ENCODE data around the gene STOML1.

Gene STOML1

GRCh38 chr15:73959012-73959581, 33.0 kb downstream of the STOML1 start:
- DNase-seq = no peak

DNA sequence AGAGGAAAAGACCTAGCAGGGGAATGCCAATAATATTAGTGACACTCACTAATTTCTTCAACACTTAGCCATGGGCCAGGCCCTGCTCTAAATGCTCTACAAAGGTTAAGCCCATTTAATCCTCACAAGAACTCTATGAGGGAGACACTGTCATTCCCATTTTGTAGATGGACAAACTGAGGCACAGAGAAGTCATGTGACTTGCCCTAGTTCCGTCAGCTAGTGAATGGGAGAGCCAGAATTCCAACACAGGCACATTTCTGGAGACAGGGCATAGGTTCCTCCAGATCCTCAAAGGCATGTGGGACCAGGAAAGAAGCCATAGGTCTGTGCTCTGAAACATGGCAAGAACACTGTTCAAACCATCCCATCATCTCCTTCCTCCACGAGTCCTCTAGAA, 34.3 kb downstream of the STOML1 start:
- DNase-seq = no peak

DNA sequence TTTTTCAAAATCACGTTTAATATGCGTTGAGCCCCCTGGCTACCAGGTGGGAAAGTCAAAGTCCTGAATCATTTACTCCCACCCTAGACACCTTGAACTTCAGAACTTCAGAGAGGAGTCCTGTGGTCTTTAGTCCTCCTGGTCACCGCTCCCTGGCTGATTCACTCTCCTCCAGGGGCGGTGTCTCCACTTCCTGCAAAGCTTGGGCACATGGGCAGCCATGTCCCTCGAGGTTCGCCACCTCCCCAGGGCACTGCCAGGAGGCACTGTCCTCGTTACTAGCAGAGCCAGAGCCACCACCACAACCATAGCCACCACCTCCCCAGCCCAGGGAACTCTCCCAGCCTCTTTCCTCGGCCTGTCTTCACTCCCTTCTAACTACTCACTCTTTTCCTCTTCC, 34.8 kb downstream of the STOML1 start:
- DNase-seq = no peak

DNA sequence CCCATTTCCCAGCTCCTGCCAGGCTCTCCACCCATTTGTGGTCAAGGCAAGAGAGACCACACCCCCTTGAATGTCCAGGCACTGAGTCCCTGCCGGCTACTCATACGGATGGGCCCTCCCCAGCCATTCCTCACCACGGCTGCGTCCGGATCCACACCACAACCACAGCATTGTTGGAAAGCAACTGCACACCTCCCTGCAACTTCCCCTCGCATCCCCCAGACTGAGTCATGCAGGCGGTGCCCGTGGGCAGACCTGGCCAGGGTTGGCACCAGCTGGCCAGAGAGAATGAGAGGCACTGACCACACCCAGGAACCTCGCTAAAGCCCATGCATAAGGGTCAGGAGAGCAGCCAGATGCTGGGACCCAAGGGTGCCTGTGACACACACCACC, 35.4 kb downstream of the STOML1 start:
- no peak for DNase-seq

DNA sequence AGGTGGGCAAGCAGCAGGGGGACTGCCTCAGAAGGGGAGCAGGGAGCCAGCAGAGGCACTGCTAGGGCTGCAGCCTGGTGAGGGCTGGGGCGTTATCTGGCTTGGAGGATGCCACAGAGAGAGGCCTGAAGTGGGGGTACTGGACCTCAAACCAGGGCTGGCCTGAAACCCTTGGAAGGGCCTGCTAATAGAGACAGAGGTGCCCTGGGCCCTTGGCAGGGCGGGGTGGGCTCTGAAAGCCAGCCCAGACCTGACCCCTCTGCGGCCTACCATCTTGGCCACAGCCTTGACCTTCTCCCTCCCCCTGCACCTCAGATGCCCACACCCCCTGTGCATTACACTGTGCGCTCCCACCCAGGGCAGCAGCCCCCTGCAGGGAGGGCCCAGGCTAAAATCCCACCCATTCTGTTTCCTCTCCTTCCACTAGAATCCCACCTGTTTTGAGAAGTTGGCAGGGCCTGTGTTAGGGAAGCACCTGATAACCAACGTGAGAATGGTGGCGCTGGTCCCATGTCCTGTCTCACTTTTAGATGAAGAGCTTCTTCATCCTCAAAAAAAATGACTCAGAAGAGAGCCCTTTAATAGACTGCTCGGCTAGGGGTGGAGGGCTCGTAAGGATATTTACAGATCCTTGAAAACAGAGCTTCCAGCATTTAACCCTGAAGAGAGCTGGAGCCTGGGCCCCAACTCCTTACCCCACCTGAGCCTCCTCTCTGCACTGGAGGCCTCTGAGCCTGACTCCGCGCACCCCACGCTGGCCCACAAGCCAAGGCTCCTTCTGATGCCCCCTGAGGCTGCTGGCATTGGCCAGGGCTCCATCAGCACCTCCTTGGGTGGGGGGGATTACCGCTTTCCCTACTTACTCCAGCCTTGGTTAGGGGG, 36.0 kb downstream of the STOML1 start:
- no peak for DNase-seq

DNA sequence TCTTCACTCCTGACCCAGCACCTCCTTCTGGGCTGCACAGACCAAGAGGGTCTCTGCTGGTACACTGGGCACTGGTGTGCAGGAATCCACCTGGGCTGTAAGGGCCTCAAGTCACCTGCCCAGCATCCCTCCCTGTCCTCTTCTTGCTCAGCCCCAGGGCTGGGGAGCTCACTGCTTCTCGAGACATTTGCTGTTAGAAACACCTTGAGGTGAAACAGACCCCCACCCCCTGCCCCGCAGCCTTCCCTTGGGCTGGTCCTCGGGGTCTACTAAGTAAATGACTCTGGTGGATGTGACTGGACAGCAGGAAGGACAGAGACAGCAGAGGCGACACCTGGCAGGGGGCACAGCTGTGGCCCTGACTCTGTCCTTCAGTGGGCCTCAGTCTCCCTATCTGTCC, 36.8 kb downstream of the STOML1 start:
- DNase-seq = no peak

- DNase-seq = no peak
These were observed 37.6 kb downstream of the STOML1 start for GRCh38 chr15:73954188-73955145.

- no peak for DNase-seq
These were observed 39.0 kb downstream of the STOML1 start for GRCh38 chr15:73952913-73953750.

DNA sequence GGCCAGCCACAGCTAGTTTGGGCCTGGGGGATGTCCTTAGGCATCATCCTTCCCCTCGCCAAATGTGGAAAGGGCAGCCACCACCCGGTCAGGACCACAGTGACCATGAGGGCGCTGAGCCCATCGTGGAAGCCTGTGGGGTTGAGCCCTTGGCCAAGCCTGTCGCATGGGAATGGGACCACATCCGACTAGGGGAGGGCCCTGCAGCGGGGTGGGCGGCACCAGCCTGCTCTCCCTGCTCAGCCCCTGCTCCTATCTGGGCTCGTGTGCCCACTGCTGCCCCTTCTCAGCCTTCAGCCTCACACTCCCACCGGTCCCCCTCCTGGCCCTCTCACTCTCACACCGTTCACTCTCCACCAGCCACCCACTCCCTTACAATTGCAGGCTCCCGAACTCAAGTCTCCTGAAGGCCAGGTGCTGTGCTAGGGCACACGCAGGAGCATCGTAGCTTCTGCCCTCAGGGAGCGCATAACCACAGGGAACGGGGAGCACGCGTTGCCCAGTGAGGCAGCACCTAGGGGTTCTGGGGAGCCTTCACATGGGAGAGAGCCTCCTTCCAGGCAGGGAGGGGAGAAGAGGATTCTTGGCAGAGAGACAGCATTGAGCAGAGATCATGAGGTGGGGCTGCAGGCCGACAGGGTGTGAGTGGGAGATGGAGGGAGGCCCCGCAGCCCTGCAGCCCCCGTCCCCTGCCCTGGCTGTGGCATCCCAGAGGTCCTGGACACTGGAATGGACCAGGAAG, 39.8 kb downstream of the STOML1 start:
- DNase-seq = no peak

GRCh38 chr15:73951601-73952000, 40.5 kb downstream of the STOML1 start:
- DNase-seq = no peak

- DNase-seq = peak; percentile 52
These were observed 41.1 kb downstream of the STOML1 start for GRCh38 chr15:73950831-73951561.

GRCh38 chr15:73950479-73950830, 41.6 kb downstream of the STOML1 start:
- no peak for DNase-seq

DNA sequence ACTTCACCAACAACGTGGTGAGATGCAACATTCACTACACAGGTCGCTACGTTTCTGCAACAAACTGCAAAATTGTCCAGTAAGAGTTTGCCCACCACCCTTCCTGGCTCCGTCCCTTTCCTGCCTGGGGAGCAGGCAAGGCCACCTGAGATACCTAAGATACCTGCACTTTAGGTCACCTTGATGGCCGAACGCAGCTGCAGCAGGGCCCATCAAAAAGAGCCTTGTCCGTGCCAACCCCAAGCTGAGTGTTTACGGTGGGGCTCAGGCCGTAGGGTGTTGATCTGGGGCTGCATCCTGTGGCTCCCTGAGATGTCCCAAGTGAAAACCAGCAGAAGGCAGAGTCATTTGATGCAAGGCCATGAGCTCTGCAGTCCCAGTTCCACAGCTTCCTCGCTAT, 42.6 kb downstream of the STOML1 start:
- DNase-seq = no peak

- DNase-seq = no peak
These were observed 43.1 kb downstream of the STOML1 start for GRCh38 chr15:73948982-73949381.

DNA sequence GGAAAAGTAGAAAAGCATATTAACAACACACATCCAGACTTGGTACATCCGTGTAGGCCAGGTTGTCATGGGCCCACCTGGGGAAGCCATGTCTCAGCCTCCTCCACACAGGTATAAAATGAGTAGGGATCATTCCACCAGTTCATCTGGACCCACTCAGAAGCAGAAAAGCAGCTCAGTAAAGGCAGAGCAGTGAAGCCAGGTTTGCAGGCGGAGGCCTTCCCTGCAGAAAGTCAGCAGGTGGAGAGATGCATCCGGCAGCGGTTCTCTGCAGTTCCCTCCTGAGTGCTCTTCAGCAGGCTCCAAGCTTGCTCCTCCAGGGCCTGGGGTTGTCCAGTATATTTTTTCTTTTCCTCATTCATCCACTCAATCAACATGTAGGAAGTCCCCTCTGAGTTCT, 43.7 kb downstream of the STOML1 start:
- DNase-seq = no peak

- DNase-seq = no peak
These were observed 44.4 kb downstream of the STOML1 start for GRCh38 chr15:73947651-73948050.

GRCh38 chr15:73946795-73947370, 45.2 kb downstream of the STOML1 start:
- no peak for DNase-seq

GRCh38 chr15:73946046-73946721, 45.9 kb downstream of the STOML1 start:
- no peak for DNase-seq

GRCh38 chr15:73945130-73945508, 47.0 kb downstream of the STOML1 start:
- no peak for DNase-seq
